RWPE1 (cell line): ENCODE measurements around the gene PKMYT1.

Experiments
- CTCF ChIA-PET: fragments of 350-600 bp; sonication (Branson Sonifier 250); formaldehyde crosslinking; extraction: SDS; loops from one replicate; lab custom pipeline; 2021; lab: Yijun Ruan, JAX
- POLR2A ChIA-PET: fragments of 400-600 bp; formaldehyde crosslinking; extraction: SDS; loops from one replicate; lab custom pipeline; 2020; ENCODE audit warnings: antibody characterized with exemption; ENCODE audit not compliant: low non-redundant PET; lab: Yijun Ruan, JAX
- DNase-seq: peaks from one replicate; pipeline ENCODE4 v3.0.0; 2012; ENCODE audit warnings: low spot score
- H3K27ac ChIP-seq: fragments of 450-650 bp; 2 replicates; pipeline ENCODE4 v1.5.1; 2017
- TF ChIP-seq, protein P1 (sequence below): fragments of 450-650 bp; conservative IDR thresholded peaks from 2 replicates; pipeline ENCODE4 v1.5.1; 2017; ENCODE audit warnings: low read depth, mild to moderate bottlenecking

The PKMYT1 gene

DNA sequence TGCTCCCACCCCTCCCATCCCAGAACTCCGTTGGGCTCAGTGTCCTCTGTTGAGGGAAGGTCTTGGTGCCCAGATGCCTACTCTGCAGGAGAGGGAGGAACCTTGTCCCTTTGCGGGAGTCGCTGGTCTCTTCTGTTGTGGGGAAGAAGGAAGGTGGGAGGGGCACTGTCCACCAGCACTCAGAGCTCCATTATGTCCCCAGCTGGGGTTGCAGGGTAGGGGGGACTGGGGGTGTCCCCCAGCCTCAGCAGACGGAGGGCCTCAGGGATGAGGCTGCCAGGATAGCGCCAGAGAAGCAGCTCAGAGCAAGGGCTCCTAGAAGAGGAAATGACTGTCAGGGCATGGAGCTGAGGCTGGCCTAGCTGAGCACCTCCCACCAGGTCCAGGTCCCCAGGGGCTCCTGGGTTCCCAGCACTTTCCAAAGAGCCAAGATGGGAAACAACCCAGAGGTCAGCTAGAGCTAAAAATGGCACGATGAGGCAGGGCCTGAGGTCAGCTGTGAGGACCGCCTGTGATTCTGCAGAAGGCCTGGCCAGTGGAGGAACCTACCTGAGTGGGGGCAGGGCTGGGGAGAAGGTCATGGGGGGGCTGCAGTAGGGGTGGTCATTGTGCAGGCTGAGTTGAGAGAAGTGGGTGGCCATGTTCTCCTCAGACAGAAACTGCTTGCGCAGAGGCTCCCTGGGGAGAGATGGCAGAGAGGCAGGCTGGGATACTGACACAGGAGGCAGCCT is 42.6 kb upstream of the PKMYT1 start:
- no peak for DNase-seq
- TF ChIP-seq, protein P1, sequence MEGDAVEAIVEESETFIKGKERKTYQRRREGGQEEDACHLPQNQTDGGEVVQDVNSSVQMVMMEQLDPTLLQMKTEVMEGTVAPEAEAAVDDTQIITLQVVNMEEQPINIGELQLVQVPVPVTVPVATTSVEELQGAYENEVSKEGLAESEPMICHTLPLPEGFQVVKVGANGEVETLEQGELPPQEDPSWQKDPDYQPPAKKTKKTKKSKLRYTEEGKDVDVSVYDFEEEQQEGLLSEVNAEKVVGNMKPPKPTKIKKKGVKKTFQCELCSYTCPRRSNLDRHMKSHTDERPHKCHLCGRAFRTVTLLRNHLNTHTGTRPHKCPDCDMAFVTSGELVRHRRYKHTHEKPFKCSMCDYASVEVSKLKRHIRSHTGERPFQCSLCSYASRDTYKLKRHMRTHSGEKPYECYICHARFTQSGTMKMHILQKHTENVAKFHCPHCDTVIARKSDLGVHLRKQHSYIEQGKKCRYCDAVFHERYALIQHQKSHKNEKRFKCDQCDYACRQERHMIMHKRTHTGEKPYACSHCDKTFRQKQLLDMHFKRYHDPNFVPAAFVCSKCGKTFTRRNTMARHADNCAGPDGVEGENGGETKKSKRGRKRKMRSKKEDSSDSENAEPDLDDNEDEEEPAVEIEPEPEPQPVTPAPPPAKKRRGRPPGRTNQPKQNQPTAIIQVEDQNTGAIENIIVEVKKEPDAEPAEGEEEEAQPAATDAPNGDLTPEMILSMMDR = no peak
- ChIA-PET CTCF (interaction anchor here (0.6 to 1.7 kb wide), 2 partner anchors 13 to 639 kb away, joined by 4 to 6 read pairs; no protein-coding TSS in a partner anchor), POLR2A (interaction anchor here (0.5 to 5.0 kb wide), 3 partner anchors 12 to 40 kb away, joined by 6 to 49 read pairs (median 48); no protein-coding TSS in a partner anchor)
- H3K27ac ChIP-seq = peak overlapping the region; percentile 99

DNA sequence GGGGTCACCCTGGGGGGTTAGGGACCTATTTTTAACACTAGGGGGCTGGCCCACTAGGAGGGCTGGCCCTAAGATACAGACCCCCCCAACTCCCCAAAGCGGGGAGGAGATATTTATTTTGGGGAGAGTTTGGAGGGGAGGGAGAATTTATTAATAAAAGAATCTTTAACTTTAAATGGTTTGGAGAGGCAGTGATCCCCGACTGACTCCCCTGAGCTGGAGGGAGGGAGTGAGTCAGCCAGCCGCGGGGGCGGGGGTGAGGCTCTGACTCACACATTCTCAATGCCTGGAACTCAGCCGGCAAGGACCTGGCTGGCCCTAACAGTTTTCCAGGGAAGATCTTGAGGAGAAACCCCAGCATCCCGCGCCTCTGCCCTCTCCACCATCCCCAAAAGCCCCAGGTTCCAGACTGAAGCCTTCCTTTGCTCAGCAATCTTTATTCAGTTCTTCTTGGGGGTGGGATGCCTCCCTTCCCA is 42.0 kb upstream of the PKMYT1 start:
- peak; percentile 89 for DNase-seq
- POLR2A ChIA-PET = interaction anchor here (0.5 to 5.0 kb wide), 5 partner anchors 11 to 40 kb away, joined by 3 to 49 read pairs (median 10); no protein-coding TSS in a partner anchor
- TF ChIP-seq, protein P1 = no peak
- CTCF ChIA-PET = interaction anchor here (0.6 to 2.6 kb wide), 4 partner anchors 9 to 19 kb away, joined by 4 to 13 read pairs (median 8); no protein-coding TSS in a partner anchor
- peak overlapping the region; percentile 99 for H3K27ac ChIP-seq

DNA sequence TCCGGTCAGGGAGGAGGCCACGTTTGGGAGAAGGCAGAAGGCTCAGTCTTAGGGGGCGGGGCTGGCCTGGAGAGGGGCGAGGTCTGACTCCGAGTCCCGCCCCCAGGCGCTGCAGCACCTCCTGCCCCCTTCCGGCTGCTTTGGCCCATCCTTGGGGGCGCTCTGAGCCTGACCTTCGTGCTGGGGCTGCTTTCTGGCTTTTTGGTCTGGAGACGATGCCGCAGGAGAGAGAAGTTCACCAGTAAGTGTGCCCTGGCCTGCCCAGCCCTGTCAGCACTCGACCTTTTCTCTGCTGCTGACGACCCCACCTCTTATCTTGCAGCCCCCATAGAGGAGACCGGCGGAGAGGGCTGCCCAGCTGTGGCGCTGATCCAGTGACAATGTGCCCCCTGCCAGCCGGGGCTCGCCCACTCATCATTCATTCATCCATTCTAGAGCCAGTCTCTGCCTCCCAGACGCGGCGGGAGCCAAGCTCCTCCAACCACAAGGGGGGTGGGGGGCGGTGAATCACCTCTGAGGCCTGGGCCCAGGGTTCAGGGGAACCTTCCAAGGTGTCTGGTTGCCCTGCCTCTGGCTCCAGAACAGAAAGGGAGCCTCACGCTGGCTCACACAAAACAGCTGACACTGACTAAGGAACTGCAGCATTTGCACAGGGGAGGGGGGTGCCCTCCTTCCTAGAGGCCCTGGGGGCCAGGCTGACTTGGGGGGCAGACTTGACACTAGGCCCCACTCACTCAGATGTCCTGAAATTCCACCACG is 41.4 kb upstream of the PKMYT1 start:
- ChIA-PET POLR2A (interaction anchor here (0.5 to 5.0 kb wide), 10 partner anchors 9 to 574 kb away, joined by 3 to 49 read pairs (median 7); partner anchors contain the start of gene KCTD5), CTCF (interaction anchor here (0.6 to 2.6 kb wide), 7 partner anchors 9 to 108 kb away, joined by 3 to 13 read pairs (median 4); no protein-coding TSS in a partner anchor)
- H3K27ac ChIP-seq = peak overlapping the region; percentile 99
- DNase-seq = peak; percentile 68
- TF ChIP-seq, protein P1 = peak; percentile 17

DNA sequence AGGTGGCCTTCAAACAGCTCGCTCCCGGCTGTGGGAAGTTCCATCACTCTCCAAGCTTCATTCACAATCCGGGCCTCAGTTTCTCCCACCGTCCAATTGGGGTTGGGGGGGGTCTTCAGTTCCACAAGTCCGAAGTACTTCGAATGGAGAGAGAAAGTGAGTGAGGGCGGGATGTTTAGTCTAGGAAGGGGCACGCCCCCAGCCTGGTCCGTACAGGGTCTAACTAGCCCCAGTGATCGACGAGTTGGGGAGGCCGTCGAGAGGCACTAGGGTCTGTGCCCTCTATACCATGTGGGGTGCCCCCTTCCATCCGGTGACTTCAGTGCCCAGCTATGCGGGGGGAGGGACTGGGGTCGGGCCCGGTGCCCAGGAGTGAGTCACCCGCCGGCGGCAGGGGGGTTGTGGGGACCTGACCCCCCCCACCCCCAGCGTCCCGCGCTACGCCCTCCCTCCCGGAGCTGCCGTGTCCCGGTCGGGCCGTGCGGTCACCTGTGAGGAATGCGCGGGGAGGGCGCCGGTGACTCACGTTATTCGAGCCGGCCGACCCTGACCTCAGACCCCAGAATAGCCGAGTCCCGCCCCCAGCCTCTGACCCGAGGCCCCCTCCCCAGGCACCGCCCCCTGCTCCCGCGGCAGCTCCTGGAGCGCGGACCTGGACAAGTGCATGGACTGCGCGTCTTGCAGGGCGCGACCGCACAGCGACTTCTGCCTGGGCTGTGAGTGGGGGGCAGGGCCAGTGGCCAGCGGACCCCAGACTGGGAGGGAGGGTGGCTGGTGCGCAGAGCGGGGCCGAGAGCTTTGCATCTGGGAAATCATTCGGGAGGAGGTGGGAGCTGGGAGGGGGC is 40.6 kb upstream of the PKMYT1 start:
- H3K27ac ChIP-seq = peak overlapping the region; percentile 99
- CTCF ChIA-PET = interaction anchor here (0.8 to 2.6 kb wide), 6 partner anchors 9 to 109 kb away, joined by 3 to 13 read pairs (median 5); no protein-coding TSS in a partner anchor
- TF ChIP-seq, protein P1 = no peak
- DNase-seq = peak; percentile 91
- POLR2A ChIA-PET = interaction anchor here (0.5 to 5.0 kb wide), 12 partner anchors 10 to 573 kb away, joined by 3 to 49 read pairs (median 6); partner anchors contain the start of gene KCTD5

DNA sequence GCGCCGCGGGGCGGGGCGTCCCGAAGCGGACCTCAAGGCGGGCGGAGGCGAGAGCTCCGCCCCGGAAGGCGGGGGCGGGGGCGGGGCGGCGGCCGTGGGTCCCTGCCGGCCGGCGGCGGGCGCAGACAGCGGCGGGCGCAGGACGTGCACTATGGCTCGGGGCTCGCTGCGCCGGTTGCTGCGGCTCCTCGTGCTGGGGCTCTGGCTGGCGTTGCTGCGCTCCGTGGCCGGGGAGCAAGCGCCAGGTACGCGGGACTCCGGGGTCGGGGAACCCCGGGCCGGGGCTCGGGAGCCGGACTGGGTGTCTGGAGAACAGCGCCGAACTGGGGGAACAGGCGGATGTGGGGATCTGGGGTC is 40.0 kb upstream of the PKMYT1 start, which contains the start of gene TNFRSF12A:
TSS of gene TNFRSF12A (plus strand) at position 122 of the 357 bp plus-strand sequence. CDS start at position 152, 30 bp downstream.
- POLR2A ChIA-PET = interaction anchor here (0.6 to 5.0 kb wide), 6 partner anchors 9 to 28 kb away, joined by 3 to 49 read pairs (median 7); no protein-coding TSS in a partner anchor
- H3K27ac ChIP-seq = peak within 1 kb of the TSS; percentile 99
- CTCF ChIA-PET = interaction anchor here (1.3 to 2.6 kb wide), 4 partner anchors 11 to 110 kb away, joined by 3 to 13 read pairs (median 8); no protein-coding TSS in a partner anchor
- DNase-seq = peak; percentile 75
- TF ChIP-seq, protein P1 = no peak
